Activated CD8-positive, alpha-beta memory T cell treated with anti-CD3 and anti-CD28 coated beads, Interleukin-2, amount 50 U/mL, for 24 hours (primary cell): ENCODE data around the gene CT47C1.
"Not testable (repeated sequence)": the region's sequence is repeated elsewhere in the genome, so short reads cannot be mapped to it uniquely, and the experiment has no call there.

Experiments
- DNase-seq: peaks from one replicate; pipeline ENCODE4 v3.0.0-alpha.2; 2020; ENCODE audit errors: extremely low read depth

The CT47C1 gene

DNA sequence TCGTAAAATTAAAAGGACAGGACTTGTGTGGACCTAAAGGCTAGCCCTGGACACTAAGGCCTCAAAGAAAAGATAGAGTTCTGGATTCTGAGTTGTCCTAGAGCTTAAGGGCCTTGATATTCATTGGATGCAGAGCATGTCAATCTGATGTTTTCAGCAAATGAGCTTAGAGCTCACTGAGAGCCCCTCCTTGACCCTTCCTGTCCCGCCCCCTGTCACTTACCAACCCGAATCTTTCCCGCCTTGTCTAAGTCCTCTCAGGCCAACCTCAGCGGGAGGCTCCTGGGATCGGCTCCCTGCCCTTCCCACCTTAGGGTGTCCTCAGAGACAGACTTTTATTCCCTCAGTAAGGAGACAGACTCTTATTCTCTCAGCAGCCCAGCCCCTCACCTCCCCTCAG, at the start of gene CT47C1:
Gene CT47C1, plus strand, starts transcription at position 250 of the 400 bp plus-strand sequence. CDS start 233 bp downstream, outside the sequence.
- DNase-seq: no peak

DNA sequence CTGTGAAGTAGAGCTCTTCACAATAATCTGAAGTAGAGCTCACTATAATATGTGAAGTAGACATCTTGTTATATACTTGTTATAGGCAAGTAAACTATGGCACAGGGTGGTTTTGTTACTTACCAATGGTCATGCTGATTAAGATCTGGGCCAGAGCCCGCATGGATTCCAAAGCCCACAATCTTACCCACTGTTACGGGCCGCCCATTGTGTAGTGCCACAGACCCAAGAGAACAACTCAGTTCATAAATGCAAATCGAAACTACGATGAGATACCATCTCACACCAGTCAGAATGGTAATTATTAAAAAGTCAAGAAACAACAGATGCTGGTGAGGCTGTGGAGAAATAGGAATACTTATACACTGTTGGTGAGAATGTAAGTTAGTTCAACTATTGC, 46.9 kb upstream of the CT47C1 start:
- DNase-seq: no peak

DNA sequence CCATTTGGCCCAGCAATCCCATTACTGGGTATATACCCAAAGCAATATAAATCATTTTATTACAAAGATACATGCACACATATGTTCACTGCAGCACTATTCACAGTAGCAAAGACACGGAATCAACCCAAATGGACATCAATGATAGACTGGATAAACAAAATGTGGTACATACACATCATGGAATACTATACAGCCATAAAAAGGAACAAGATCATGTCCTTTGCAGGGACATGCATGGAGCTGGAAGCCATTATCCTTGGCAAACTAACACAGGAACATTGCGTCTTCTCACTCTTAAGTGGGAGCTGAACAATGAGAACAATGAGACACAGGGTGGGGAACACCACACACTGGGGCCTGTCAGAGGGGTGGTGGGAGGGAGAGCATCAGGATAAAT, 46.4 kb upstream of the CT47C1 start:
- not testable (repeated sequence) for DNase-seq

DNA sequence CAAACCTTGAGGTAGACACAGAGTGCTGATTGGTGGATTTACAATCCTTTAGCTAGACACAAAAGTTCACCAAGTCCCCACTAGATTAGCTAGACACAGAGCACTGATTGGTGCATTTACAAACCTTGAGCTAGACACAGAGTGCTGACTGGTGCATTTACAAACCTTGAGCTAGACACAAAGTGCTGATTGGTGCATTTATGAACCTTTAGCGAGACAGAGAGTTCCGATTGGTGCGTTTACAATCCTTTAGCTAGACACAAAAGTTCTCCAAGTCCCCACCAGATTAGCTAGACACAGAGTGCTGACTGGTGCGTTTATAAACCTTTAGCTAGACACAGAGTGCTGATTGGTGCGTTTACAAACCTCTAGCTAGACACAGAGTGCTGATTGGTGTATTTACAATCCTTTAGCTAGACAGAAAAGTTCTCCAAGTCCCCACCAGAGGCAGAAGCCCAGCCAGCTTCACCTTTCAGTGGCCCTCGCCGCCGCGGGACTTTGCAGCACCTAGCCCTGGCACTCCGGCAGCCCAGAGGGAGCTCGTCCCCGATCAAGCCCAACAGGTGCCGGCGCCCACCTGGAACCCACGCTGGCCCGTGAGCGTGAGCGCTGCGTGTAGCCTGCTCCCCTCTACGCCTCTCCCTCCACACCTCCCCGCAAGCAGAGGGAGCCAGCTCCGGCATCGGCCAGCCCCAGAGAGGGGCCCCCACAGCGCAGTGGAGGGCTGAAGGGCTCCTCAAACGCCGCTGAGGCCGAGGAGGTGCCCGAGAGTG, 44.6 kb upstream of the CT47C1 start:
- not testable (repeated sequence) for DNase-seq

DNA sequence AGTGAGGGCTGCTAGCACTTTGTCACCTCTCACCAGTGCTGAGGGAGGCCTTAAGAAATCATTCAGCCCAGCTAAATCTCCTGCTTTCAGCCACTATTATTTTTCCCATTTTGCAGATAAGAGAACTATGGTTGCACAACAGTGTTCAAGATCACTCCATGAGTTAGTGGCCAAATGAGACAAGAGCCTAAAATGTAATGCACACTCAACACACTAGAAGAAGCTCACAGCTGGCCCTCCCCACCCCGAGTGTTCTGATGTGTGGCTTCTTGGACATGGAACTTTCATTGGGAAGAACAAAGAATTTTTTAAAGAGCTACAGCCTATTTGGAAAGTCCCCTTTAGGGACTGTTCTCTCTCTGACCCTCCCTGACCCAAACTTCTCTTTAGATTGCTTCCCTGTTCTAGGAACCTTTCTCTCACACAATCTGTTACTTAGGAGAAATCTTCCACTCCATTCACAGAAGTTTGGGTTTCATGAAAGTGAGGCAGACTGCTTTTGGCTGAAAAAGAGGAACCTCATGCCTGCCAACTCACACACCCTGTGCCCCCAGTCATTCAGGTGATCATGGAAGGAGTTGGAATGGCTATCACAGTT, 44.0 kb upstream of the CT47C1 start:
- no peak for DNase-seq

DNA sequence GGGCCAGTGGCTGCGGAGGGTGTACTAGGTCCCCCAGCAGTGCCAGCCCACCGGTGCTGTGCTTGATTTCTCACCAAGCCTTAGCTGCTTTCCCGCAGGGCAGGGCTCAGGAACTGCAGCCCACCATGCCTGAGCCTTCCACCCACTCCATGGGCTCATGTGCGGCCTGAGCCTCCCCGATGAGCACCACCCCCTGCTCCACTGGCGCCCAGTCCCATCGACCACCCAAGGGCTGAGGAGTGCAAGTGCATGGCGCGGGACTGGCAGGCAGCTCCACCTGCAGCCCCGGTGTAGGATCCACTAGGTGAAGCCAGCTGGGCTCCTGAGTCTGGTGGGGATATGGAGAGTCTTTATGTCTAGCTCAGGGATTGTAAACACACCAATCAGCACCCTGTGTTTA, 43.1 kb upstream of the CT47C1 start:
- DNase-seq: not testable (repeated sequence)

DNA sequence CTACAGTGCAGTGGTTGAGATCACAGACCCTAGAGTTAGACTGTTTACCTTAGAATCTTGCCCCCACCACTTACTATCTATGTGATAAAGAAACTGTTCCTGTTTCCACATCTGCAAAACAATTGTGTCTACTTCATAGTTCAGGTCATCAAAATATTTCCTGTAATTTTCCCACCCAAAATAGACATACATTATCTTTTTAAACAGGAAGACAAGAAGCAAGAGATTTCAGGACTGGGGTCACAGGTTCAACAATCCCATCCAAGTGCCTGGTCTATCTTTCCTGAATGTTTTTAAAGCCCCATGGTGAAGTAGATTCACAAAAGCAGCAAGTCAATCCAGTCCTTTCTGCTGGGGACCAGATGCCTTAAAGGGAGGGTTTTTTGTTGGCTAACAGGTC, 41.8 kb upstream of the CT47C1 start:
- DNase-seq: no peak

DNA sequence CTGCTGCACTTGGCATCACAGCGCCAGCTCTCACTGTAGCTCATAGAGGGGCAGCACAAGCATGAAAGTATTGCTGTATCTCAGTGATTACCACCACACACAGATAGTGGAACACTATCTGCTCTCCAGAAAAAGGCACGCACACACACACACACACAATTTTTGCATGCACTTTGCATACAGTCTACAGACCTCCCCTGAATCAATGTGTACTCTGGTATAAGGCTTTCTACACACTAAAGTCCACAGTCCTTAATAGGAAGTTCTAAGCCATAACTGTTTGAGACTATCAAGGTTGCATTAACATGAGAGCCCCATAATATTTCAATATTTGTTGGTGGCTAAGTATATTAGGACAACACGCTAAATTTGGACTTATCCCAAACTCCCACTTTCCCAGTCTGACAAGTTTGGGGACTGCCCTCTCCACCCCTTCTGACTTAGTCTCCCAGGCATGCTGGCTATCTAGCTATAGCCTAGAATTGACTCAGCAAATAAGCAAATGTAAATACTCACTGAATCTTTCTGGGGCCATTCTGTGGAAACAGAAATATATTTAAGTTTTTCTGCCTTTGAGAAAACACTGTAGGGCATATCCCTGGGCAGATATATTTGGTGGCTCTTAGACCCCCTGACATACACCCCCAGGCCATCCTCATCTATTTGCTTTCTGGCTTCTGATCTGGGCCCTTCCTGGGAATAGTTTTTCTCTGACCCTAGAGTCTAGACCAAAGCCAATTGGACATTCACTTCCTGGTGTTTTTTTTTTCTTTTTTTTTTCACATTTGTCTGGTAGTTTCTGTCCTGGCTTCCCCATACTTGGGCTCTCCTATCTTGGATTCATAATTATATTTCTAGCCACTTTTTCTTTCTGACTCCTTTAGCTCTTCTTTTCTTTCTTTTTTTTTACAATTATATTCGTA, 36.4 kb upstream of the CT47C1 start:
- DNase-seq: no peak

DNA sequence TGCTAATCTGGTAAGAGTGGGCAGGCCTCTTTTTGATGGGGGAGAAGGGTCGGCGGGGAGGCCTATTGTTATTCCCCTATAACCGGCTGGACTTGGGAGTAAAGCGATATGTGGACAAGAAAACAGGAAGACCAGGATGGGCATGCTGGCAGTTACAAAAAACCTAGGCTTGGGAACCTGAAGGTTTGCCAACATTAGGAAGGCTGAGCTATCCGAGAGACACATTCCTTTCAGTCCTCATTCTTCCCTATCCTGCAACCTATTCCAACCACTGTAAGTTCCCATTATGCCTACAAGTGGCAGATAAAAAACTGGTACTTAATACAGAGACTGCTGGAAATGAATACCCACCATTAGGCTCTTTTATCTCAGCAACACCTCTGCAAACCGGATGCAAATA, 32.4 kb upstream of the CT47C1 start:
- DNase-seq: no peak

DNA sequence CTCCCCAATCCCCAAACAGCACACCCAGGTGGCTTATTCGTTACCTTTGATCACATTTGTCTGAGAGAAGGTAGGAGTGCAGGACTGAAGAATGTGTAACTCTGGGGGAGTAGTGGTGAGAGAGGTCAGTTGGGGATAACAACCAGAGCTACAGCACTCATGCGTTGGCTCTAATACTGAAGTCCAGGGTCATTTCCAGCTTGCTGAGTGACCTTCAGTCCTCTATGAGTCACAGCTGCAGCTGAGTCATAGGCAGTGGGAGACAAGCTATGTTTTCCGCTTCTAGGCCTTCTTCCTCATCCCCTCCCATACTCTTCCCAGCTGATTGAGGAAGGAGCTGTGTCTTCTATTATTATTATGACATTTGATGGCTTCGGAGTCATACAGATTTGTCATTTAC, 31.6 kb upstream of the CT47C1 start:
- DNase-seq: no peak

DNA sequence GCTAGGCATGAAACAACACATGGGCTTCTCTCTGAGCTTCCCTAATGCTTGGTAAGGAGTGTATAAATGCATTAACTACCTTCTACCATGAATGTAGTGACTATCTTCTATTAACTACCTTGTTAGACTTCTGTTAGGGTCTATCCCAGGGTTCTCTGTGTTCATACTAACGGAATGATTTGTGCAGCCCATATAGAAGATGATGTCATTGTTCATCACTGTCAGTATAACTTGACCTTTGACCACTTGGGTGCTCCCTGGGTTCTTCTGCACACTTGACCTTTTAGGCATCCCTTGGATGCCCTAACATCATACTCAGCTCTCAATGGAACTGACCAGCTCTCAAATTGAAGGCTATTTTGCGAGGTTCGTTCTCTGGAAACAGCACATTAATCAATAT, 30.8 kb upstream of the CT47C1 start:
- DNase-seq: no peak

DNA sequence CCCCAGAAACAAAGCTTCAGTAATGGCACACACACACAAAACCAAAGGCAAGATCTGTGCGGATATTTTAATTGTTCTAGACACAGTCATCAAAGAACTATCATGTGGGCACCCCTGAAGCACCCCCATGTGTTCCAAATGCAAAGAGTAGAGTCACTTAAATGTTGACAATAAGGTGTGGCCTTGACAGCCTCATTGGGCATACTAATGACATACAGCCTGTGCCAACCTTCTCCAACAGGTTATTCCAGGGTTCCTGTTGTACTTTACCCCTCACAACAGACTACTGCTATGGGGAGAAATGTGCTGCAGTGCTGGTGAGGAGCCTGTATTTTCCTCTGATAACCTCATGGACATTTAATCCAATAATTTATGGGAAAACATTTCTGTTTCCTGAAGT, 29.8 kb upstream of the CT47C1 start:
- no peak for DNase-seq

DNA sequence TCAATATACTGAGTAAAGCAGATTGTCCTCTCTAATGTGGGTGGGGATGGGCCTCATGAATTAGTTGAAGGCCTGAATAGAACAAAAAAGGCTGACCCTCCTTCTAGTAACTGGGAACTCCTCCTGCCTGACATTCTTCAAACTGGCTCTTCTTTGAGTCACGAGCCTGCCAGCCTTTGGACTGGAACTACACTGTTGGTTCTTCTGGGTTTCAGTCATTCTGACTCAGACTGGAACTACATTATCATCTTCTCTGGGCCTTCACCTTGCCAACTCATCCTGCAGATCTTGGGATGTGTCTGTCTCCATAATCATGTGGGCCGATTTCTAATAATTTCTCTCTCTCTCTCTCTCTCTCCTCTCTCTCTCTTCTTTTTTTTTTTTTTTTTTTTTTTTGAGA, 26.9 kb upstream of the CT47C1 start:
- no peak for DNase-seq

DNA sequence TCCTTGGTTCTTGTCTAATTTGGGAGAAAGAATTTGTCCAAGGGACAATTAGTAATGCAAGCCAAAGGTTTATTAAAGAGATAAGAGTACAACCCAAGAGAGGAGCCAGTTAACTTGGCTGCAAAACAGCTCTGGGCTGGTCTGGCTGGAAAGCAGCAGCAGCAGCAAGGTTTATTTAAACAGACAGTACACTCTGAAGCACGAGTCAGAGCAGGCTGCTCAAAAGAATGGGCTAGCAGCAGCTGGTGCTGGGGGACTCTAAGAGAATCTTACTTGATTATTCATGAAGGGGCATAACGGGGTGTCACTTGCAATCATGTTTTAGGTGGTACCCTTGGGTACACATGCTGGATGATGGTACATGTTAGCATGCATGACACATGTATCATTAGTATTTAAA, 17.1 kb upstream of the CT47C1 start:
- DNase-seq: no peak

DNA sequence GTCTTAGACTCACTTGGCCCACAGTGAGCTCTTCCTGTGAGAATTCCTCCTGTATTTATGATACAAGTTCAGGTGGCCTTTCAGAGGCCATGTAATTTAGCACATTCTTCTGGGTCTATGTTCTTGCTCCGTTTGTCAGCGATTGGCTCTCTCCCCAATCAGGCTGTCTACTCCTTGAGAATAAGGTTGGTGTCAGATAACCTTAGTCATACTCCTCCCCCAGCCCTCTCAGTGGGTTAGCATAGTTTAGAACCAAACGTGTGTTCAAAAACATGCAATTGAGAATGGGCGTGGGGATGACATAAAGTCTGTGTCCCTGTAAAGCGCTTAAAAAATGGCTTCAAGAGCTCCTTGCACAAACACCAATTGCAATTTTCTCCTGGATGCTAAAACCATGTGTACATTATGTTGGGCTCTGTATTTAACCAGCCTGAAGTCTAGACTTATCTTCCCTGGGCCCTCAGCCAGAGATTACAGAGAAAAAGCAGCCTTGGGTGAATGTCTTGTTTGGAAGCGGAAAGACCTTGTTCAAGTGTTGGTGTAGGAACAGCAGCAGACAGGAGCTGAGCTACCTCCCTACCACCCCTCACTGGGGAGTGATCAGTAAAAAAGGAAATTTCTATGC, 9.9 kb upstream of the CT47C1 start:
- DNase-seq: no peak

DNA sequence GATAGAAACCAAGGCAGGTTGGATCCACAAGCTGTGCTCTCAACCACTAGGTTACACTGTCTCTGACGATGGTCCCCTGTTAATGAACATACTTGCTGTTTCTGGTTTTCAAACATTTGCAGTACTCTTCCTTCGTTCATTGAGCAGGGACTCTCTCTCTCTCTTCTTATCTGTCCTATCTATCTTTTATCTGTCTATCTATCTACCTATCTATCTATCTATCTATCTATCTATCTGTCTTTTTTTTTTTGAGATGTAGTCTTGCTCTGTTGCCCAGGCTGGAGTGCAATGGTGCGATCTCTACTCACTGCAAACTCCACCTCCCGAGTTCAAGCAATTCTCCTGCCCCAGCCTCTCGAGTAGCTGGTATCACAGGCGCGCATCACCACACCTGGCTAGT, 9.4 kb upstream of the CT47C1 start:
- DNase-seq: no peak

DNA sequence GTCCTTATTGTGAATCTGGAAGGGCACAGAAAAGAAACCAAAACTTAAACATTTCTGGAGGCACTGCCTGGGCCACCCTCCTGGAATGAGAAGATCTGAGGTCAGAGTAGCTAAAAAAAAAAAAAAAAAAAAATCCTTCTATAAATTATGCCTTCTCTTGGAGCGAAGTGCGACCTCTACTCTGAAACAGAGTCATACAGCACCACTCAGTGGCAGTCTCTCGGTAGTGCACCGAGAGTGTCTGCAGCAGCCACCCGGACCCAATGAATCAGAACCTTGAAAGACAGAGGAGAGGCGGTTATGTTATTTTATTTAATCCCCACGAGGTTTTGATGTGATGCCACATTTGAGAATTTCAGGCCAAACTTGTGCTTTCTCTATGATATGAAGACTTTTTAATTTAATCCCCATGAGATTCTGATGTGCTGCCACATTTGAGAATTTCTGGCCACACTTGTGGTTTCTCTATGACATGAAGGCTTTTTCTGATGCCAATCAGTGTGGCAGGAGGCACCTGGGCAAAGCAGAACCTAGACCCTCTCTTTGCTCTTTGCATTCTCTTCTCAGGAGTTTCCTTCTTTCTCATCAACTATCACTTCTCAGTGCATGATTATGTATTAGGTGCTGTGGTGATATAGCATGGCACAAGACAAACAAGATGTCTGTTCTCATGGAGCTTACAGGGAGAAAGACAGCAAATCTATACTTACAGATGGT, 5.6 kb upstream of the CT47C1 start:
- no peak for DNase-seq

DNA sequence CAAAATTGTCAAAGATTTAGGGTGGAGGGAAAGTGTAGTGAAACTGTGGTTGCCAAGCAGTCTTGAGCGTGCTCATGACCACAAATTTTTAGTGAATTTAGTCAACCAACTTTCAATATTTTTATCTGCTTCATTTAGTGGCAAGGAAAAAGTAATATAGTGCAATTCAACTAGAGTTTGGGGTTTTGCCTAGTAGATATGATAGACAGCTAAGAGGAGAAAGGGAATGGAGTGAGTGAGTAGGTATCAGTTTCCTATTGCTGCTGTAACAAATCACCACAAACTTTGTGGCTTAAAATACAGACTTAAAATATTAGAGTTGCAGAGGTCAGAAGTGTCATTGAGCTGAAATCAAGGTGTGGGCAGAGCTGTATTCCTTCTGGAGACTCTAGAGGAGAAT, 3.7 kb upstream of the CT47C1 start:
- no peak for DNase-seq

DNA sequence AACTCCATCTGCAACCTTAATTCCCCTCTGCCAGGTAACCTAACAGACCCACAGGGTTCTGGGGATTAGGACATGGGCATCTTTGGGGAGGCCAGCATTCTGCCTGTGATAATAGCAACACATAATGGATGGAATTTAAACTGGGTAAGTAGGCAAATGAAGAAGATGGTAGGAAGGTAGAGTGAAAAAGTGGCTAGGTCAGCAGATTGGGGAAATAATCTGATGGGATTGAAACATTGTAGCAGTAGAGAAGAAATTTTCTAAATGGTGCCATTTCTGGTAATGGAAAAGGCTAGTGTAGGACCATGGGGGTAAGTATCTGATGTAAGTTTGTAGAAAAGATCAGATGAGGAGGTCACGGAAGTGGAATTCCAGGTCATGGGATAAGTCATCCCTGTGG, 3.0 kb upstream of the CT47C1 start:
- no peak for DNase-seq

DNA sequence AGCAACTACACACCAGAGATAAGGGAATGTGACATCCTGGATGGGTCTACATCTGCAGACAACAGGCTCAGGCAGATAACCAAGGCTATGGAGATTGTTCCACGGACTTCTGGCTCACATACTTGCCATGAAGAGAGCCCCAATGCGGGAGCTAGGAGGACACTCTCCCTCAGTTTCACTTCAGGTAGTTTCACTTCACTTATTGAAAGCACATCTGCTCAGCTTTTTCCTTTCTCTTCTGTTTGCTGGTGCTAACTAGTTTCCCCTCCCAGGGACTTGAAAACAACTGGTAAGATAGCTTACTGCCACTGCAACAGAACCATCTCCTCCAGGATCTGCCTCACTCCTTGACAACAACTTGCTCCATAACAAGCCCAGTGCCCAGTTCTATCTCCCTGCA, 1.4 kb upstream of the CT47C1 start:
- DNase-seq: no peak

DNA sequence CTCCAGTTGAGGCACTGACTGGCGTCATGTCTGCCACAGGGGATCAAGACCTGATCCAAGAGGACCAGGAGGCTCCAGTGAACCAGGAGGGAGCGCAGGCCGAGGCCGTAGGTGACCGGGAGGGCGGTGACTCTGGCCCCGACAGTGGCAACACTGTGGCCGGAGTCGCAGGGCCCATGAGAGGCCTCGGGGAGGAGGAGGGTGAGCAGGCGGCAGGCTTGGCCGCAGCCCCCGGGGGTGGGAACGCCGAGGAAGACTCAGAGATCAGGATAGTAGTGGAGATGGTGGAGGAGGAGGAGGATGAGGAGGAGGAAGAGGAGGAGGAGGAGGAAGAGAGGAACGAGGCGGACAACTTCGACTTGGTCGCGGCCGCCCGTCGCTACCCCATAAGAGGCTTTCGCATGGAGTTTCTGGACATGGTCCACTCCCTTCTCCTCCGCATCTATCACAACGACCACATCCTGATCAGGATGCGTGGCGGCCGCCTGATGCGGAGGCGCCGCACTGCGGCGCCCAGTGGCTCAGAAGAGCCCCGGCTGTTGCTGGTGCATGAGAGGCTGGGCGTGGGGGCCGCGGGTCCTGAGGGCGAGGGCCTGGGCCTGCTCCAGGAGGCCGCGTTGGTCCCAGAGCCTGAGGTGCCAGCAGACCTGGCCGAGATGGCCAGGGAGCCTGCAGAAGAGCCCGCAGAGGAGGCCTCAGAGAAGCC, 560 bp downstream of the CT47C1 start:
- no peak for DNase-seq
